Esophagus squamous epithelium (tissue), 4 donors: ENCODE data around the gene MVB12A.

Experiments
- POLR2A ChIP-seq, 4 donors: fragments of 450-650 bp; IDR thresholded peaks; one replicate each; pipeline ENCODE4 v1.6.1; 2017; ENCODE audit warnings: antibody characterized with exemption in 4 of 4, mild to moderate bottlenecking in 4 of 4, moderate library complexity in 3 of 4
- TF ChIP-seq, protein P1 (sequence below), 6 experiments: fragments of 450-650 bp in 4 of 6; fragments of 200-600 bp in 2 of 6; sonication (generic) in 2 of 6; IDR thresholded peaks; one replicate each; pipeline ENCODE4 v1.5.1; 2016 to 2019; ENCODE audit warnings: antibody characterized with exemption in 6 of 6, mild to moderate bottlenecking in 4 of 6, moderate library complexity in 4 of 6

DNA sequence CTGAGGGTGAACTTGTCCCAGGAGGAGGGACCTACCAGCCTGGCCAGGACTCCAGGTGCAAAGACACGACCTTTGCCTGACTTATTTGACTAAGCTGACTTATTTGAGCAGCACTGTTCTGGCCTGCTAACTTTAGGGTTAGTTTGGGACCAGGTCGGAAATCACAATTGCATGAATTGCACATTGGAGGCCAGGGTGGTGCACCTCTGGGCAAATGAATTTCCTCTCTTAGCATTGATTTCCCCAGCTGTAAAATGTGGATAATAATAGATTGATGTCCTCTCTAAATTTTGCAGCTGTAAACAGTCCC, 13.0 kb upstream of the MVB12A start:
- TF ChIP-seq, protein P1, sequence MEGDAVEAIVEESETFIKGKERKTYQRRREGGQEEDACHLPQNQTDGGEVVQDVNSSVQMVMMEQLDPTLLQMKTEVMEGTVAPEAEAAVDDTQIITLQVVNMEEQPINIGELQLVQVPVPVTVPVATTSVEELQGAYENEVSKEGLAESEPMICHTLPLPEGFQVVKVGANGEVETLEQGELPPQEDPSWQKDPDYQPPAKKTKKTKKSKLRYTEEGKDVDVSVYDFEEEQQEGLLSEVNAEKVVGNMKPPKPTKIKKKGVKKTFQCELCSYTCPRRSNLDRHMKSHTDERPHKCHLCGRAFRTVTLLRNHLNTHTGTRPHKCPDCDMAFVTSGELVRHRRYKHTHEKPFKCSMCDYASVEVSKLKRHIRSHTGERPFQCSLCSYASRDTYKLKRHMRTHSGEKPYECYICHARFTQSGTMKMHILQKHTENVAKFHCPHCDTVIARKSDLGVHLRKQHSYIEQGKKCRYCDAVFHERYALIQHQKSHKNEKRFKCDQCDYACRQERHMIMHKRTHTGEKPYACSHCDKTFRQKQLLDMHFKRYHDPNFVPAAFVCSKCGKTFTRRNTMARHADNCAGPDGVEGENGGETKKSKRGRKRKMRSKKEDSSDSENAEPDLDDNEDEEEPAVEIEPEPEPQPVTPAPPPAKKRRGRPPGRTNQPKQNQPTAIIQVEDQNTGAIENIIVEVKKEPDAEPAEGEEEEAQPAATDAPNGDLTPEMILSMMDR (IDR thresholded peaks at IDR 0.05), result no peak
- no peak for TF ChIP-seq POLR2A (IDR thresholded peaks at IDR 0.05)
